ENCODE results near the gene RGS9.

RGS9 gene

DNA sequence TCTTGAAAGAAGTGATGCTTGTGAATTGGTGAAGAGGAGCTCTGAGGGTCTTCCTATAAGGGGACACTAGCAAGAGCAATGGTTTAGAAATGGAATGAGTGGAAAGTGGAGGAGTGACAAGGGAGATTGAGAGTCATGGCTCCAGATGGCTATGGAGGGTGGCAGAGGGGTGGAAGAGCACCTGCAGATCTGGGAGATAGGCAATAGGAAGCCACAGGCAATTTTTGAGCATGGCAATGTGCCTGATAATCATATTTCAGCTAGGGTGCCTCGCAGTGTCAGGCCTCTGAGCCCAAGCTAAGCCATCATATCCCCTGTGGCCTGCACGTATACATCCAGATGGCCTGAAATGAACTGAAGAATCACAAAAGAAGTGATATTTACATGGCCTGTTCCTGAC lies 21.5 kb downstream of the RGS9 start:
- Histone ChIP-seq H3K18ac (ENCODE audit: low read length) (no peak overlapping the region), H2AK5ac (ENCODE audit: low read depth, low read length) (no peak overlapping the region), H2BK15ac (ENCODE audit: low read length) (no peak overlapping the region), H2BK5ac (ENCODE audit: low read length) (no peak overlapping the region), H3K4me2 (ENCODE audit: insufficient read depth, low read length, poor library complexity, severe bottlenecking) (no peak overlapping the region), H3K4me1 (ENCODE audit: control insufficient read depth in 2 of 2, insufficient read depth in 1 of 2, low read depth in 1 of 2, low read length in 2 of 2) (peaks cover 5 to 12% of the 10 kb centered on the region in 2 donors), H3K9me3 (replicated peaks in 1 of 2; ENCODE audit: control insufficient read depth in 2 of 2, insufficient read depth in 1 of 2, low read depth in 1 of 2, low read length in 2 of 2) (peaks cover 0 to 3% of the 10 kb centered on the region in 2 donors), H3K9ac (ENCODE audit: low read depth, low read length, poor library complexity) (no peak overlapping the region), H3K36me3 (replicated peaks in 1 of 2; ENCODE audit: control insufficient read depth in 2 of 2, insufficient read depth in 2 of 2, low read length in 2 of 2) (no peaks in the 10 kb centered on the region), H3K14ac (ENCODE audit: low read length) (no peak overlapping the region), H4K8ac (ENCODE audit: low read depth, low read length) (no peak overlapping the region), H3K27me3 (ENCODE audit: control insufficient read depth in 3 of 3, insufficient read depth in 3 of 3, low read depth in 1 of 3, low read length in 3 of 3) (no peaks in the 10 kb centered on the region), H3K23ac (ENCODE audit: low read depth, low read length, poor library complexity) (no peak overlapping the region), H4K91ac (ENCODE audit: low read depth, low read length, poor library complexity) (no peak overlapping the region), H2BK120ac (ENCODE audit: low read depth, low read length) (no peak overlapping the region), H3K4ac (ENCODE audit: low read length) (no peak overlapping the region), H2AFZ (ENCODE audit: low read length) (no peak overlapping the region), H2BK12ac (ENCODE audit: low read length) (no peak overlapping the region), H3K4me3 (ENCODE audit: low read length in 2 of 2) (no peak overlapping the region), H3K27ac (replicated peaks; ENCODE audit: low read length) (no peak overlapping the region), H3K79me1 (ENCODE audit: low read depth, low read length) (no peaks in the 10 kb centered on the region)
- no peak for DNase-seq (ENCODE audit: low spot score)
- no CpG with 5 or more reads among the region's 2 CpGs for WGBS, 2 donors (ENCODE audit: extremely low coverage in 2 of 2, insufficient read length in 2 of 2, insufficient replicate concordance in 1 of 2)

DNA sequence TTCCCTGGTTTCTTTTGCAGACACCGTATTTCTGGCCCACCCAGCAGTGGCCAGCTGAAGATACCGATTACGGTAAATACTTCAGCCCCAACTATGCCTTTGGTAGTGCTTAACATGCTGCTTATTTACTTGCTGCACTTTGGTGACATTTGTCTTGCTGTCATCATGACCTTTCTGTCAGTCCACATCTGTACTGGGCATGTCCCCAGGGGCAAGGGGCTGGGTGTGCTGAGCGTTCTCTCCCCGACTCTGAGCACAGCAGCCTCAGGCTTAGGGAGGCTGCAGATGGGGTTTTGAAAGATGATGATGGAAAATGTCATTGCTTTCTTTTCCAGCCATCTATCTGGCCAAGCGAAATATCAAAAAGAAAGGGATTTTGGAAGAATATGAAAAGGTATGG lies 23.3 kb downstream of the RGS9 start:
- Histone ChIP-seq H3K23ac (ENCODE audit: low read depth, low read length, poor library complexity) (no peak overlapping the region), H3K79me1 (ENCODE audit: low read depth, low read length) (no peaks in the 10 kb centered on the region), H3K27me3 (ENCODE audit: control insufficient read depth in 3 of 3, insufficient read depth in 3 of 3, low read depth in 1 of 3, low read length in 3 of 3) (no peaks in the 10 kb centered on the region), H2AK5ac (ENCODE audit: low read depth, low read length) (no peak overlapping the region), H3K4me3 (ENCODE audit: low read length in 2 of 2) (no peak overlapping the region), H3K14ac (ENCODE audit: low read length) (no peak overlapping the region), H3K4me1 (ENCODE audit: control insufficient read depth in 2 of 2, insufficient read depth in 1 of 2, low read depth in 1 of 2, low read length in 2 of 2) (peaks cover 0 to 1% of the 10 kb centered on the region in 2 donors), H3K9me3 (replicated peaks in 1 of 2; ENCODE audit: control insufficient read depth in 2 of 2, insufficient read depth in 1 of 2, low read depth in 1 of 2, low read length in 2 of 2) (peaks cover 0 to 3% of the 10 kb centered on the region in 2 donors), H4K8ac (ENCODE audit: low read depth, low read length) (no peak overlapping the region), H3K27ac (replicated peaks; ENCODE audit: low read length) (no peak overlapping the region), H2BK15ac (ENCODE audit: low read length) (no peak overlapping the region), H2BK120ac (ENCODE audit: low read depth, low read length) (no peak overlapping the region), H3K18ac (ENCODE audit: low read length) (no peak overlapping the region), H3K4me2 (ENCODE audit: insufficient read depth, low read length, poor library complexity, severe bottlenecking) (no peak overlapping the region), H2BK5ac (ENCODE audit: low read length) (no peak overlapping the region), H3K36me3 (replicated peaks in 1 of 2; ENCODE audit: control insufficient read depth in 2 of 2, insufficient read depth in 2 of 2, low read length in 2 of 2) (no peaks in the 10 kb centered on the region), H2BK12ac (ENCODE audit: low read length) (no peak overlapping the region), H3K4ac (ENCODE audit: low read length) (no peak overlapping the region), H2AFZ (ENCODE audit: low read length) (no peak overlapping the region), H3K9ac (ENCODE audit: low read depth, low read length, poor library complexity) (no peak overlapping the region), H4K91ac (ENCODE audit: low read depth, low read length, poor library complexity) (no peak overlapping the region)
- WGBS, 2 donors (ENCODE audit: extremely low coverage in 2 of 2, insufficient read length in 2 of 2, insufficient replicate concordance in 1 of 2) = no CpG with 5 or more reads among the region's 6 CpGs
- DNase-seq (ENCODE audit: low spot score) = no peak

DNA sequence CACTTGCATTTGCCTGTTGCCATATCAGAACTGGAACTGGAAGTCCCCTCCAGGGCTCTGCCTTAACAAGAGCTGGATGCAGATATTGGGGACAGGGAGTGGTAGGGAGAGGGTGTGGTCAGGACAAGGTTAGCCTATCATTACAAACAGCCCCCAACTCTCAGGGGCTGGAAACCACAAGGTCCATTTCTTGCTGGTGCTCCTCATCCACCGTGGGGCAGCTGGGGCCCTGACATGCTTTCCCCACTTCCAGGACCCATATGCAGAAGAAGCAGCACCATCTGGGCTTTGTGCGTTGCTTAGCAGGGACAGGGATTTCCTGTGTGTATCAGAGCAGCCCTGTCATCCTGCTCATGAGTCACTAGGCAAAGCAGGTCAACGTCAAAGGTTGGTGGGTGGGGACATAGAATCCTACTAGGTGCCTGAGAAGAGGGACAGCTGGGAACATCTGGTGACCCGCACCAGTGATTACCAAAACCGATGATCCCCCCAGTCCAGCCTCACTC lies 26.9 kb downstream of the RGS9 start:
- H3K18ac ChIP-seq (ENCODE audit: low read length) = no peak overlapping the region
- H2BK12ac ChIP-seq (ENCODE audit: low read length) = no peak overlapping the region
- H3K4ac ChIP-seq (ENCODE audit: low read length) = no peak overlapping the region
- no peak overlapping the region for H4K8ac ChIP-seq (ENCODE audit: low read depth, low read length)
- H3K23ac ChIP-seq (ENCODE audit: low read depth, low read length, poor library complexity) = no peak overlapping the region
- H2AFZ ChIP-seq (ENCODE audit: low read length) = no peak overlapping the region
- H3K27ac ChIP-seq (replicated peaks; ENCODE audit: low read length) = no peak overlapping the region
- H2BK5ac ChIP-seq (ENCODE audit: low read length) = no peak overlapping the region
- no peak for DNase-seq (ENCODE audit: low spot score)
- H3K4me1 ChIP-seq (ENCODE audit: control insufficient read depth in 2 of 2, insufficient read depth in 1 of 2, low read depth in 1 of 2, low read length in 2 of 2) = no peaks in the 10 kb centered on the region
- H2BK15ac ChIP-seq (ENCODE audit: low read length) = no peak overlapping the region
- no peaks in the 10 kb centered on the region for H3K36me3 ChIP-seq (replicated peaks in 1 of 2; ENCODE audit: control insufficient read depth in 2 of 2, insufficient read depth in 2 of 2, low read length in 2 of 2)
- no peak overlapping the region for H4K91ac ChIP-seq (ENCODE audit: low read depth, low read length, poor library complexity)
- H3K4me3 ChIP-seq (ENCODE audit: low read length in 2 of 2) = no peak overlapping the region
- no peaks in the 10 kb centered on the region for H3K27me3 ChIP-seq (ENCODE audit: control insufficient read depth in 3 of 3, insufficient read depth in 3 of 3, low read depth in 1 of 3, low read length in 3 of 3)
- no CpG with 5 or more reads among the region's 5 CpGs for WGBS, 2 donors (ENCODE audit: extremely low coverage in 2 of 2, insufficient read length in 2 of 2, insufficient replicate concordance in 1 of 2)
- no peak overlapping the region for H3K14ac ChIP-seq (ENCODE audit: low read length)
- no peak overlapping the region for H2BK120ac ChIP-seq (ENCODE audit: low read depth, low read length)
- H2AK5ac ChIP-seq (ENCODE audit: low read depth, low read length) = no peak overlapping the region
- H3K9me3 ChIP-seq (replicated peaks in 1 of 2; ENCODE audit: control insufficient read depth in 2 of 2, insufficient read depth in 1 of 2, low read depth in 1 of 2, low read length in 2 of 2) = no peaks in the 10 kb centered on the region
- no peak overlapping the region for H3K4me2 ChIP-seq (ENCODE audit: insufficient read depth, low read length, poor library complexity, severe bottlenecking)
- no peak overlapping the region for H3K9ac ChIP-seq (ENCODE audit: low read depth, low read length, poor library complexity)
- no peaks in the 10 kb centered on the region for H3K79me1 ChIP-seq (ENCODE audit: low read depth, low read length)

DNA sequence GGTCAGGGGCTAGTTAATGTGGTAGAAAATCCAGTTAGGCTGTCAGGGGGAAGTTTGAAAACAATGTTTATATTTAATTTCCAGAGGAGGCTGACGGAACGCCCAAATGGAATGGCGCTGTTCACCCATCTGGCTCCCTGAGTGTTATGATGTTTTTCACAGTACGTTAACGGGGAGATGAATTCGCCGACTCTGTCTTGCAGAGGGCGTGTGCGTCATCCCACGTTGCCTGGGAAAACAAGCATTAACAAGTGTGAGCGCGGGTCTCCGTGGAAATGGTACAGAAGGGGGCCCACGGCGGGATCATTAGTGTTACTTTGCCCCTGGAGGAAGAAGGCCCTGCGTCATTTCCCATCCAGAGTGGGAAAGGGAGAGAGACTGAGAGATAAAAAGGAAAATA lies 29.6 kb downstream of the RGS9 start:
- Histone ChIP-seq H2BK5ac (ENCODE audit: low read length) (no peak overlapping the region), H3K27ac (replicated peaks; ENCODE audit: low read length) (no peak overlapping the region), H3K4ac (ENCODE audit: low read length) (no peak overlapping the region), H3K27me3 (ENCODE audit: control insufficient read depth in 3 of 3, insufficient read depth in 3 of 3, low read depth in 1 of 3, low read length in 3 of 3) (no peaks in the 10 kb centered on the region), H3K18ac (ENCODE audit: low read length) (no peak overlapping the region), H3K4me3 (ENCODE audit: low read length in 2 of 2) (no peak overlapping the region), H3K4me2 (ENCODE audit: insufficient read depth, low read length, poor library complexity, severe bottlenecking) (no peak overlapping the region), H3K14ac (ENCODE audit: low read length) (no peak overlapping the region), H2BK12ac (ENCODE audit: low read length) (no peak overlapping the region), H2AFZ (ENCODE audit: low read length) (no peak overlapping the region), H3K9me3 (replicated peaks in 1 of 2; ENCODE audit: control insufficient read depth in 2 of 2, insufficient read depth in 1 of 2, low read depth in 1 of 2, low read length in 2 of 2) (peaks cover 0 to 4% of the 10 kb centered on the region in 2 donors), H3K9ac (ENCODE audit: low read depth, low read length, poor library complexity) (no peak overlapping the region), H2BK120ac (ENCODE audit: low read depth, low read length) (no peak overlapping the region), H4K8ac (ENCODE audit: low read depth, low read length) (no peak overlapping the region), H2AK5ac (ENCODE audit: low read depth, low read length) (no peak overlapping the region), H3K36me3 (replicated peaks in 1 of 2; ENCODE audit: control insufficient read depth in 2 of 2, insufficient read depth in 2 of 2, low read length in 2 of 2) (no peaks in the 10 kb centered on the region), H3K79me1 (ENCODE audit: low read depth, low read length) (no peaks in the 10 kb centered on the region), H3K23ac (ENCODE audit: low read depth, low read length, poor library complexity) (no peak overlapping the region), H3K4me1 (ENCODE audit: control insufficient read depth in 2 of 2, insufficient read depth in 1 of 2, low read depth in 1 of 2, low read length in 2 of 2) (no peaks in the 10 kb centered on the region), H4K91ac (ENCODE audit: low read depth, low read length, poor library complexity) (no peak overlapping the region), H2BK15ac (ENCODE audit: low read length) (no peak overlapping the region)
- no CpG with 5 or more reads among the region's 16 CpGs for WGBS, 2 donors (ENCODE audit: extremely low coverage in 2 of 2, insufficient read length in 2 of 2, insufficient replicate concordance in 1 of 2)
- DNase-seq (ENCODE audit: low spot score) = no peak

Data from neuronal stem cell (in vitro differentiated cells).